Progenitor cell of endocrine pancreas (in vitro differentiated cells): Measurements from ENCODE around the gene CCDC175. TPM values are rescaled to one million over a fixed set of nuclear protein-coding genes. Genes with fewer than 3 reads are reported as not detected.

Experiments used
- DNase-seq: peaks from one replicate; pipeline ENCODE4 v3.0.0; 2021; ENCODE audit warnings: low spot score; ENCODE audit not compliant: unreplicated experiment
- H3K27ac Mint-ChIP-seq: 2 replicates; pipeline ENCODE4 v1.8.0; 2021; ENCODE audit warnings: mild to moderate bottlenecking, moderate library complexity, mixed read lengths
- H3K27me3 Mint-ChIP-seq: 2 replicates; pipeline ENCODE4 v1.8.0; 2021; ENCODE audit warnings: mixed read lengths
- H3K36me3 Mint-ChIP-seq: 2 replicates; pipeline ENCODE4 v1.8.0; 2022; ENCODE audit warnings: mixed read lengths; ENCODE audit not compliant: insufficient read depth
- H3K4me1 Mint-ChIP-seq: 2 replicates; pipeline ENCODE4 v1.8.0; 2021; ENCODE audit warnings: low read depth, mixed read lengths
- H3K4me3 Mint-ChIP-seq: 2 replicates; pipeline ENCODE4 v1.8.0; 2021; ENCODE audit warnings: low read depth, mild to moderate bottlenecking, moderate library complexity, mixed read lengths
- H3K9me3 Mint-ChIP-seq: 2 replicates; pipeline ENCODE4 v1.8.0; 2021; ENCODE audit warnings: low read depth, mixed read lengths
- CTCF ChIP-seq: fragments of 200-600 bp; sonication (generic); IDR thresholded peaks from one replicate; pipeline ENCODE4 v1.5.0; 2021; ENCODE audit warnings: antibody characterized with exemption, mild to moderate bottlenecking; ENCODE audit not compliant: unreplicated experiment
- total RNA-seq: library from RNA; stranded (reverse); gene quantifications from 2 replicates; pipeline ENCODE4 v1.2.1, GENCODE V29; 2021

Gene CCDC175
- total RNA-seq, 1 donor from 2014 or later = 0.26 TPM

GRCh38 chr14:59503256-59503655, 73.4 kb downstream of the CCDC175 start:
- no peak overlapping the region for H3K4me3 Mint-ChIP-seq
- no peaks in the 10 kb centered on the region for H3K27me3 Mint-ChIP-seq
- peaks cover 6% of the 10 kb centered on the region for H3K36me3 Mint-ChIP-seq
- DNase-seq = no peak
- H3K27ac Mint-ChIP-seq = no peak overlapping the region
- H3K9me3 Mint-ChIP-seq = no peaks in the 10 kb centered on the region
- TF ChIP-seq CTCF = no peak
- peaks cover 9% of the 10 kb centered on the region for H3K4me1 Mint-ChIP-seq

- no peak for DNase-seq
- H3K36me3 Mint-ChIP-seq = peaks cover 12% of the 10 kb centered on the region
- no peak overlapping the region for H3K27ac Mint-ChIP-seq
- H3K4me1 Mint-ChIP-seq = peaks cover 6% of the 10 kb centered on the region
- no peak overlapping the region for H3K4me3 Mint-ChIP-seq
- TF ChIP-seq CTCF = no peak
- H3K27me3 Mint-ChIP-seq = no peaks in the 10 kb centered on the region
- no peaks in the 10 kb centered on the region for H3K9me3 Mint-ChIP-seq
Measured at GRCh38 chr14:59500732-59501131, 75.9 kb downstream of the CCDC175 start.

- Mint-ChIP-seq H3K4me3 (no peak overlapping the region), H3K36me3 (peaks cover 43% of the 10 kb centered on the region)
Measured at GRCh38 chr14:59492384-59492783, 84.2 kb downstream of the CCDC175 start.

GRCh38 chr14:59490756-59491155, 85.9 kb downstream of the CCDC175 start:
- no peaks in the 10 kb centered on the region for H3K27me3 Mint-ChIP-seq
- H3K36me3 Mint-ChIP-seq = peaks cover 39% of the 10 kb centered on the region
- H3K4me1 Mint-ChIP-seq = peaks cover 3% of the 10 kb centered on the region
- no peak for DNase-seq
- H3K4me3 Mint-ChIP-seq = no peak overlapping the region
- H3K27ac Mint-ChIP-seq = no peak overlapping the region
- no peaks in the 10 kb centered on the region for H3K9me3 Mint-ChIP-seq
- no peak for TF ChIP-seq CTCF

More at GRCh38 chr14:59492384-59492783, 84.2 kb downstream of the CCDC175 start:
- no peak overlapping the region for H3K27ac Mint-ChIP-seq
- H3K27me3 Mint-ChIP-seq = no peaks in the 10 kb centered on the region
- H3K9me3 Mint-ChIP-seq = no peaks in the 10 kb centered on the region
- H3K4me1 Mint-ChIP-seq = peaks cover 1% of the 10 kb centered on the region
- DNase-seq = no peak
- TF ChIP-seq CTCF = no peak

GRCh38 chr14:59484639-59485175, 91.9 kb downstream of the CCDC175 start:
- H3K36me3 Mint-ChIP-seq = peaks cover 10% of the 10 kb centered on the region
- no peak for DNase-seq
- TF ChIP-seq CTCF = no peak
- H3K9me3 Mint-ChIP-seq = no peaks in the 10 kb centered on the region
- peak overlapping the region; percentile 96 for H3K27ac Mint-ChIP-seq
- H3K4me1 Mint-ChIP-seq = peaks cover 28% of the 10 kb centered on the region
- H3K27me3 Mint-ChIP-seq = no peaks in the 10 kb centered on the region
- H3K4me3 Mint-ChIP-seq = peak overlapping the region; percentile 85
